Stromal cell of bone marrow (primary cell): ENCODE results near the gene RAB6D.
A peak's percentile ranks its signal among the peaks of the same experiment; 100 is the strongest.
"Not testable (repeated sequence)": the region's sequence is repeated elsewhere in the genome, so short reads cannot be mapped to it uniquely, and the experiment has no call there.

Source experiments
- DNase-seq: peaks from one replicate; pipeline ENCODE4 v3.0.0-alpha.2; 2012; ENCODE audit warnings: low read depth

The RAB6D gene

GRCh38 chr2:131363703-131364186 lies at the start of gene RAB6D:
RAB6D (minus strand) TSS chr2:131364168; CDS start chr2:131363720, 448 bp downstream.
- DNase-seq = not testable (repeated sequence)

DNA sequence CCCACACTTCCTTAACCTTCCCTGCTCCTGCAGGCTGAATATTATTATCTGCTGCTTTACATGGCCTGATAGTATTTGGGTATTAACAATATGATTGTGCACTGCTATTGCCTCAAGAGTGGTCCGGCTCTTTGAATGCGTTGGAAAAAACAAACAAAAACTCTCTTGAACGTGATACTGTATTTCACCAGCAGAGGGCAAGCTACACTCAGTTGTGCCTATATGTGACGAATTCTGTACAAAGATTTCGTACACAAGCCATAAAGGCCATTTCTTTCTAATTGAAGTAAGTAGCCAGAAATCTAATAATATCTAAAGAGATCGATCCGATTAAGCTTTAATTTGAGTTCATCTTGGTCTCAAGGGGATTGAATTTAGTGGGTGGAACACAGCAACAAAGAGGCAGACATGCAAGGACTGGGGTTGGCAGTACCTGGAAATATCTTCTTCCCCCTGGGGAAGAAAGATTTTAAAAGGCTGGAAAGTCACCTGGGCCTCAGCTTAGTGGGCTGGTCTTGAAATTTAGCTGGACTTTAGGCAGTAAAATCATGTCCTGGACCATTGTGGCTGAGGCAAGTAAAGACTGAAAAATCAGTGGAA lies 49.3 kb upstream of the RAB6D start:
- DNase-seq = peak; percentile 23

DNA sequence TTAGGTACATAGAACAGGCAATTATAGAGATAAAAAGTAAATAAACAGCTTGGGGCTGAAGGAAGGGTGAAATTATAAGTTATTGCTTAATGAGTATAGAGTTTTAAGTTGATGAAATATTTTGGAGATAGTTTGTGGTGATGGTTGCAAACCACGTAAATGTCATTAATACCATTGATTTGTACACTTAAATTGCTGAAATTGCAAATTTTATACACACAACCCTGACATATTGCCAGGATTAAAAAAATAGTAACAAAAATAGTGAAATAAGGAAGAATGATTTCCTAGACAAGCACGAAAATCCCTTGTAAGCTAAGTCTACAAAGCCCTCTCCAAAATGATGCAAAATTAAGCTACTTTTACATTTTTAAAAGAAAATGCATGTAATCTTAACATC lies 46.2 kb upstream of the RAB6D start:
- DNase-seq = no peak

DNA sequence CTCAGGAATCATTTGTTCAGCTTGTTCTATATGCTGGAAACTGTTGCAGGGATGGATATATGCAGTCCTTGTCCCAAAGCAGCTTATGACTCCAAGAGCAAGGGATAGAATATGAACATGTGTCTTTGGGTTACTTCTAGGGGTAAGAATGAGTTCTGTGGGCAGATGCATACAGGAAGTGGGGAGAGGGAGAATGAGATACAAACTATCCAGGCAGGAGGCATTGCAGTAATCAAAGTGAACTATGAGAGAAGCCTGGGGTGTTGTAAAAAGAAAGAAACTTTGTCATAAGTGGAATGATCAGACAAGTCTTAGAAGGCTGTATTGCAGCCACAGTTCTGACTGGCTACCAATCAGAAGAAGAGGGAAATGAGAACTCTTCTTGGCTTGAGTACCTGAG lies 44.8 kb upstream of the RAB6D start:
- DNase-seq = no peak

DNA sequence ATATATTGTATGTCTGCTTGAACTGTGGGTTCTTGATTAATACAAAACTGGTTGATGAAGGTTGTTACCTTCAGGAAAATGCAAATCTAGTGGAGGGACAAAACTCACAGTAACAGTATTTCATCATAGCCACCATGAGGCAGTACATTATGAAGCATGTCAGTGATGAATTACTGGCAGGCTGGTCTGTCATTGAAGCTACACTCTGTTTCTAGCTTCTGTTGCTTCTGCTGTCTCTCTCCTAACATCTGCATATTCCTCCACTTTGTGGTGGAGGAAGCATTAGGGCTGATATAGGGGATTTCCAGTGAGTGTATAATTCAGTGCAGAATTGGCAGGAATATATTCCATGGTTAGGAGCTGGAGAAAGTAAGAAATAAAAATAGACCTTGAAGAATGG lies 44.2 kb upstream of the RAB6D start:
- DNase-seq = no peak

DNA sequence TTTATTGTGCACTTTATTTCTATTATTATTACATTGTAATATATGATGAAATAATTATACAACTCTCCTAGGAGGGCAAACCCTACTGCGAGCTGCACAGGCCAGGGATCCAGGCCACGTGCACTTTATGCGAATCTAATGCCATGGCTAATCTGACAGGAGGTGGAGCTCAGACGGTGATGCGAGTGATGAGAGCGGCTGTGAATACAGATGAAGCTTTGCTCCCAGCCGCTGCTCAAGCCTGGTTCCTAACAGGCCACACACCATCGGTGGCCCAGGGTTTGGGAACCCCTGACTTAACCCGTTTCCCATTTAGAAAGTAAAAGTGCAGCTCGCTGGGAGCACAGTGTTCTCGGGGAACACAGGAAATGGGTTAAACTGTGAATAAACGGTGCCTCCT lies 40.8 kb upstream of the RAB6D start:
- no peak for DNase-seq

DNA sequence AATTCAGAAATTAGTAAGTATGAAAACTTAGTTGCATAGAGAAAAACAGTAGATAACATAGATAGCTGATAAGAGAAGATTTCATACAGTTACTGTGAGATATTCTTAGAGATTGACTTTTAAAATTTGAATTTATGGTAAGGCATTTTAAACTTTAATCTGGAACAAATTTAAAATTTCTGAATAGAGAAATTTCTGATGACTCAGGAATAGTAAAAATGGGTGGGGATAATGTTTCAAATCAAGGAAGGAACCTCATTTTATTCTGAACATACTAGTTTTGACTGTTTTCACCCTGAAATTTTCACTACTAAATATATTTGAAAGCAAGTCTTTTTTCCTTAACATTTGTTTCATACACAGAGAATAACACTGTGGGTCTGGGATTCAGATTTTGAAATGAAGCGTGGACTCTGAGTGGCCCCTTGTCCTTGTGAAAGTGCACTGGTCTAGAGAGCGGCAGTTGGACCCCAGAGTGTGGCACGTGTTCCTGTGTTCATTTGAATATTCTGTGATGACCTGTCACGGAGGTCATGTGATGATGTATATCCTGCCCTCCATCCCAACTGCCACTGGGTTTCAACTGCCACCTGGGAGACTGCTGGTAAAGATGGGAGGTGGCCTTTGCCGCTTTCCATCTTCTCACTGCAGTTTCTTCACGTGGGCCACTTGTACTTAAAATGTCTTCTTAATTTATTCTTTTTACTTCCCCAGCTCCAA lies 38.5 kb upstream of the RAB6D start:
- DNase-seq = no peak

DNA sequence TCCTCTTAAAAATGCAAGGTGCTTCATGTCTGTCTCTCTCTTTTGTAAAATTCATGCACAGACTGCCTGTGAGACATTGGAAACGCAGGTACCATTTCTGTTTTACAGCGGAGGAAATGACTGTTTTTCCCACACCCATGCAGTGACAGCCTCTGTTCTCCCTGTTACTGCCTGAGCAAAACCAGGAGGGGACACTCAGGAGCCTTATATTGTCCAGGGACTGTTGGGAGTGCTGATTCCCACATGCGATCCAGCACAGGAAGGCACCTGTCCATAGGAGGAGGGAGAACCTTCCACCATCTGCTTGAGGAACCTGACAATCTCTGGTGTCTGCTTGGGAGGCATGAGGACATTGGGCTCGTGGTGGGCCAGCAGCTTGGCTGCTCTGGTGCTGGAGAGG lies 36.9 kb upstream of the RAB6D start:
- no peak for DNase-seq

- DNase-seq = not testable (repeated sequence)
These were observed 36.5 kb upstream of the RAB6D start for GRCh38 chr2:131400441-131400840.

DNA sequence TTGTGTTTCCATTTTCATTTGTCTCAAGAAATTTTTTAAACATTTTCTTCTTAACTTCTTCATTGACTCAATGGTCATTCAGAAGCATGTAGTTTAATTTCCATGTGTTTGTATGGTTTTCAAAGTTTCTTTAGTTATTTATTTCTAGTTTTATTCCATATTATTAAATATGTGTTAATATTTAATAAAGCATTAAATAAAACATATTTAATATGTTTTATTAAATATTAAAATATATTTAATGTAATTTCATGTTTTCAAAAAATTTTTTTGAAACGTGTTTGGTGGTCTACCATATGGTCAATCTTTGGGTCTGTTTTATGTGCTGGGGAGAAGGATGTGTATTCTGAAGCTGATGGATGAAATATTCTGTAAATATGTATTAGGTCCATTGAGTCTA lies 32.2 kb upstream of the RAB6D start:
- not testable (repeated sequence) for DNase-seq

- not testable (repeated sequence) for DNase-seq
These were observed 31.2 kb upstream of the RAB6D start for GRCh38 chr2:131395024-131395645.

DNA sequence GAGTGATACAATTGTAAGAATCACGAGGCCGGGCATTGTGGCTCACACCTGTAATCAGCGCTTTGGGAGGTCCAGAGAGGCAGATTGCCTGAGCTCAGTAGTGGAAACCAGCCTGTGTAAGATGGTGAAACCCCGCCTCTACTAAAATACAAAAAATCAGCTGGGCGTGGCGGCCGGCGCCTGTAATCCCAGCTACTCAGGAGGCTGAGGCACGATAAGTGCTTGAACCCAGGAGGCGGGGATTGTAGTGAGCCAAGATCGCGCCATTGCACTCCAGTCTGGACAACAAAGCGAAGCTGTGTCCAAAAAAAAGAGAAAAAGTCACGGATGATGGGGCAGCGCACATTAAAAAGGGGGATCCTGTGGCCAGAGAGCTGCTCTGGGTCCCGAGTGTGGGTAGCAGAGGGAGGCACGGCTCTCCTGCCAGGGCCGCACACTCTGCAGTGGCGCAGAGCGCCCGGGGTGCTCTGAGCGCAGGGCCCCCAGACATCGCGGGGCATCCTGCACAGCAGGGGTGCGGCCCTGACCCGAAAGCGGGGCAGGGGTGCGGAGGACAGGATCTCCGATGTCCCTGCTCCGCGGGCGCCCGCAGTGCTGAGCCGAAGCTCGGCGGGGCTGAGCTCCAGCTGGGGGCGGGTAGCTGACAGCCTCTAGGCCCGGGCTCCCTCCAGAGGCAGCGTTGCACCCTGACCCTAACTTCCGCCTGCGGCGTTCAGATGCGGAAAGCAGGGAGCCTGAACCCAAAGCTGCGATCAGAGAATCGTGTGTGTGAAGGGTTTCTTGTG lies 30.4 kb upstream of the RAB6D start:
- no peak for DNase-seq

GRCh38 chr2:131391953-131392352 lies 28.0 kb upstream of the RAB6D start:
- DNase-seq = not testable (repeated sequence)

- not testable (repeated sequence) for DNase-seq
These were observed 27.5 kb upstream of the RAB6D start for GRCh38 chr2:131391471-131391870.

DNA sequence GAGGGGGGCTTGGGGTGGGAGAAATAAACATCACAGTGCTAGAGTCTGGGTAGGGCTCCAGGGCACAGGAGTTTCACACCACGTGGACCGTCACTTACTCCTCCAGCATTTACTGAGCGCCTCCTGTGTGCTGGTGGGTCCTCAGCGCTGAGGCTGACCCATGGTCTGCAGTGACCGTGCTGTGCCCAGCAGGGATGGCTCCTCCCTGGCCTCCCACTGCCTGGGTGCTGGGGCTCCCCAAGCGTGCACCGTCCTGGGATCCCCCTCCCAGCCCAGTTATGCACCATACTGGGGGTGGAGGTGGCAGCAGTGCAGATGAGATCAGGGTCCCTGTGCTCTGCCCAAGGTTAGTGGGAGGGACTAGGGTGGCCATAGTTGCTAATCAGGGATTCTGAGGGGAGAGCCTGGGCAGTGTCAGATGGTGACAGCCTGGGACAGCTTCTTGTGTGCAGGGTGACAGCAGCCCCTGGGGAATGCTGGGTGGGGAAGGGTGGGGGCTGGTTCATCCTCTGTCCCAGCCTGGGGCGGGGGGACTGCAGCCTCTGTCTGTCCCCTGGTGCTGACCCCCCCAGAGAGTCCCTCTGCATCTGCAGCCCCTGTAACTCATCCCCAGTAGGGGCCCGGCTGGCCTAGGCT lies 26.6 kb upstream of the RAB6D start:
- DNase-seq = not testable (repeated sequence)

DNA sequence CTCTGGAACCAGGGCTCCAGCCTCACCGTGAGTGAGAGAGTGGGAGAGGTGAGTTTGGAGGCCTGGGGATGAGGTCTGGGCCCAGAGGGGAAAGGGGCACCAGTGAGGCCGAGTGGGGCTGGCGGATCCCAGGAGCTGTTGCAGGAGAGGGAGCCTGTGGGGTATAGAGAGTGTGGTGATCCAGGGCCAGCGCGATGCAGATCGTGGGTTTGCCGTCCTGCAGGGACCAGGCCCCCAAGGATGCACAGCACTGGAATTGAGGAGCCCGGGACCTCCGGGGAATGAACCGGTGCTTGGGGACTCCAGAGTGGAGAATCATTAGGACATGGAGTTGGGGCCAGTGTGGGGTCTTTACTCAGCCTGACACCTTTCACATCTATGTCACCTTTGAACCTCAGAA lies 25.7 kb upstream of the RAB6D start:
- no peak for DNase-seq

- not testable (repeated sequence) for DNase-seq
These were observed 24.9 kb upstream of the RAB6D start for GRCh38 chr2:131388834-131389233.

DNA sequence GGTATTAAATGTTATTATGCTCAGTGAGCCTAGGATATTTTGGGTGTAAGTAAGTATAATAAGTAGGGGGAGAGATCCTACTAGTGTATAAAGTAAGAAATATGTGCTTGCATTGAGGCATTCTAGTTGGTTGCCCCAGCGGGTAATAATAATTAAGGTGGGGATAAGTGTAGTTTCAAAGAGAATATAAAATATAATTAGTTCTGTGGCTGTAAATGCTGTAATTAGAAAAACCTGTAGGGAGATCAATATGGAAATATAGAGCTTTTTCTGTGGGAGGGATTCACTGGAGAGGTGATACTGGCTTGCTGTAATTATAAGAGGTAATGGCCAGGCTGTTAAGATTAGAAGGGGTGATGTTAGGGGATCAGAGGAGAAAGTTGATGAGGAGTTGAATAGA lies 9.1 kb upstream of the RAB6D start:
- DNase-seq = not testable (repeated sequence)

DNA sequence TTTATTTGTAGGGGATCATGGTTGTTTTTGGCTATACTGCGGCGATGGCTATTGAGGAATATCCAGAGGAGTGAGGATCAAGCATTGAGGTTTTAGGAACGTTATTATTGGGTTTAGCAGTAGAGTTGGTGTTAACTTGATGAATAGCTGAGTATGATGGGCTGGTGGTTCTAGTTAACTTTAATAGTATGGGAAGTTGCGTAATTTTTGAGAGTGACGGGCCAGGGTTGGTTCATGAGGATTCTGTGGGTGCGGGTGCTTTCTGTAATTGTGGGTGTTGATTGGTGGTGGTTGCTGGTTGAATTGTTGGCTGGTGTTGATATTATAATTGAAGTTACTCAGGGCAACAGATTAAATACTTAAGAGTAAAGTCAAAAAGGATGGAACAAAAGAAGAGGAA lies 6.0 kb upstream of the RAB6D start:
- no peak for DNase-seq

DNA sequence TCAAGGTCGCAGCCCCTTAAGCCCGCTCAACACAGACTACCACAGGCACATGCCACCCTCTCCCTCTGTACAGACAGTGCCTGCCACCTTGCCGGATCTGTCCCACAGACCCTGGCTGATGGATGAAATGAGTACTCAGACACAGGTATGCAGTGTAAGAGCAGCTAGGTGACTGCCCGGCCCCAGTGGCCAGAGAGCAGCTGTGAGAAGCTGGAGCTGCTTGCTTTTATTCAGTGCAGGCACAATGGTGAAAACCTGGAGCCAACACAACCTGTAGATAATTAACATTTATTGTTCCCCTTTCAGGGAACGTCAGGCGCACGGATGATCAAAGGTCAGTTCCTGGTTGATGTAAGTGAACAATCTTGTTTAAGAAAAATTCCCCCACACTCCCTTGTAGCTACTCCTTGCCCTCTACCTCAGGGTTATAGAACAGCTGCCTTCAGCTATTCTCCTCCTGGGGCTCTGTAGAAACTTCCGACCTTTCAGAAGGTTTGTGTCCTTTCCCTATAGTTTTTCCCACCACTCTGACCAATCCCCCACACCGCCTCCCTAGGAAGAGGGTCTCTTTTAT lies 4.6 kb upstream of the RAB6D start:
- DNase-seq = not testable (repeated sequence)

DNA sequence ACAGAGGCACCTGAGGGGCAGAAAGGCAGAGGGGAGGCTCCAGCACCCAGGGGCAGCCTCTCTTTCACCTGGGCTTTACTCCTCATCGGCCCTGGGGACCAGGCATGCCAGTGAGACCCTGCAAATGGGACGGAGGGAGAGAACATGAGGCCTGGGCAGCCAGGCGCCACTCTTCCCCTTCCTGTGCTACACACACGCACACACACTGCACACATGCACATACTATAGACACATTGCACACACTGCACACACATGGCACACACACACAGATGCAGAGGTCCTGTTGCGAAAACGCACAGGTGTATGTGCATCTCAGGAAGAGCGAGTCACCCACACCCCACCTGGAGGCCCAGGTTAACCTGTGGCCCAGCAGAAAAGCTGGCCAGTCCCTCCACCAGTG lies 3.4 kb upstream of the RAB6D start:
- DNase-seq = no peak

- no peak for DNase-seq
These were observed 2.7 kb upstream of the RAB6D start for GRCh38 chr2:131366643-131367042.
